SK-N-MC (cell line): ENCODE data around the gene PRKG1.

ENCODE experiments used
- EZH2 ChIP-seq: fragments of 200-600 bp; sonication (generic); IDR thresholded peaks from one replicate; pipeline ENCODE4 v1.6.1; 2017; ENCODE audit warnings: antibody characterized with exemption
- FOXP2 ChIP-seq: optimal IDR thresholded peaks from 2 replicates; pipeline ENCODE3; 2011; ENCODE audit warnings: mild to moderate bottlenecking, moderate library complexity; ENCODE audit not compliant: insufficient read depth; ENCODE audit errors: extremely low read length, control extremely low read depth
- POLR2AphosphoS5 ChIP-seq: IDR thresholded peaks from 2 replicates; pipeline ENCODE4 v1.6.1; 2012; ENCODE audit warnings: mild to moderate bottlenecking, low read depth, low read length, borderline replicate concordance

DNA sequence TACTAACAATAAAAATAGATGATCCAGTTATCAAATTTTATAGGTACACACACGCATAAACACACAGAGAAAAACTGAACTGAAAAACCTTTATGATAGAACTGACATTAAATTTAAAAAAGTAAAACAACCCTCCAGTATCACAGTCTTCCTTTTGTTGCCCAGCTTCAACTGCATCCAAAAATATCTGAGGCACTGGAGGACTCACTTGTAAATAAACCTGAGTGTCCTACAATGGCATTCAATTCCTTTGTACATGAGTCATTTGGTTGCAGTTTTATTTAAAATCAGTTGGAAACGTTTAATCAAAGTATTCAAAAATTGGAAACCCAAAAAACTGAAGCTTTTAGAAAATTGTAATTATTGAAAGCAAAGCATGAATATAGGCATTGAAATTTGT is 890.3 kb downstream of the PRKG1 start:
- TF ChIP-seq POLR2AphosphoS5, result no peak
- no peak for TF ChIP-seq EZH2
- TF ChIP-seq FOXP2, result no peak
